K562 (cell line): ENCODE results near the gene TNFRSF18. TPM values are rescaled to one million over a fixed set of nuclear protein-coding genes. Genes with fewer than 3 reads are reported as not detected.

Source experiments
- ATAC-seq: fragments of 200-7000 bp; cut with Tn5 transposase; 3 replicates; pipeline ENCODE4 v1.9.1; 2020; ENCODE audit warnings: moderate library complexity
- BruUV-seq: library from RNA; stranded (reverse); fragments of 400-500 nt; replicated peaks from 2 replicates; lab custom pipeline; 2021; lab: Mats Ljungman, UMichigan
- CTCF ChIA-PET: fragments of 300-600 bp; formaldehyde crosslinking; extraction: SDS; loops from one replicate; lab custom pipeline; 2021; ENCODE audit warnings: low intra/inter-chr PET ratio; lab: Yijun Ruan, JAX
- POLR2A ChIA-PET: fragments of 300-600, 350-650 bp; sonication (Branson Sonifier 250); formaldehyde crosslinking; extraction: SDS; loops from one replicate; lab custom pipeline; 2021; ENCODE audit warnings: antibody characterized with exemption, inconsistent platforms; lab: Yijun Ruan, JAX
- DNase-seq, 4 experiments: peaks; one replicate each; pipeline versions ENCODE4 v3.0.0 to v3.0.0-alpha.2; 2011 to 2018; ENCODE audit warnings: low spot score in 3 of 4, mixed read lengths in 3 of 4; ENCODE audit errors: extremely low read depth in 1 of 4
- FAIRE-seq: peaks from 2 replicates; lab custom pipeline; 2011; peaks lifted over from hg19 to GRCh38; lab: Jason Lieb, UNC
- H2AFZ ChIP-seq: 2 replicates; pipeline ENCODE4 v1.6.0; 2011; ENCODE audit warnings: low read depth, low read length, control low read depth, inconsistent platforms
- H3K27ac ChIP-seq: fragments of 200-600 bp; 3 replicates; pipeline ENCODE4 v1.8.0; 2011; ENCODE audit warnings: low read depth, mild to moderate bottlenecking, control low read depth, inconsistent platforms, low read length, moderate library complexity, mixed read lengths; ENCODE audit errors: extremely low read depth
- H3K27me3 ChIP-seq, 2 experiments: fragments of 300-600 bp in 1 of 2; 2 replicates in 1 of 2; 3 replicates in 1 of 2; pipeline versions ENCODE4 v1.6.0 to v1.8.0; 2011; ENCODE audit warnings: inconsistent platforms in 2 of 2, low read length in 2 of 2, mild to moderate bottlenecking in 1 of 2, mixed read lengths in 1 of 2, moderate library complexity in 1 of 2; ENCODE audit not compliant: control insufficient read depth in 2 of 2, insufficient read depth in 2 of 2
- H3K36me3 ChIP-seq: fragments of 300-600 bp; 3 replicates; pipeline ENCODE4 v1.8.0; 2011; ENCODE audit warnings: mild to moderate bottlenecking, low read length, inconsistent platforms; ENCODE audit not compliant: control insufficient read depth, insufficient read depth
- H3K4me1 ChIP-seq, 2 experiments: fragments of 200-600 bp in 1 of 2; replicated peaks in 1 of 2; 2 replicates in 1 of 2; 3 replicates in 1 of 2; pipeline versions ENCODE4 v1.5.1 to v1.8.0; 2011; ENCODE audit warnings: inconsistent platforms in 2 of 2, low read length in 2 of 2, mild to moderate bottlenecking in 1 of 2, mixed read lengths in 1 of 2, moderate library complexity in 1 of 2; ENCODE audit not compliant: control insufficient read depth in 2 of 2, insufficient read depth in 2 of 2
- H3K4me2 ChIP-seq: 2 replicates; pipeline ENCODE4 v1.6.1; 2011; ENCODE audit warnings: low read length, control low read depth, inconsistent platforms, mixed read lengths; ENCODE audit not compliant: insufficient read depth
- H3K4me3 ChIP-seq: fragments of 200-600 bp; sonication (generic), shearing (Covaris generic); 2 replicates; pipeline ENCODE4 v1.5.1; 2016; ENCODE audit warnings: control low read depth, inconsistent platforms
- H3K79me2 ChIP-seq: fragments of 200-600 bp; 3 replicates; pipeline ENCODE4 v1.8.0; 2011; ENCODE audit warnings: low read length, inconsistent platforms; ENCODE audit not compliant: control insufficient read depth, insufficient read depth
- H3K9ac ChIP-seq, 2 experiments: 2 replicates each; pipeline versions ENCODE4 v1.6.0 to v1.6.1; 2011; ENCODE audit warnings: low read depth in 2 of 2, low read length in 2 of 2, control low read depth in 1 of 2, inconsistent platforms in 1 of 2, mild to moderate bottlenecking in 1 of 2, mixed read lengths in 1 of 2; ENCODE audit not compliant: insufficient read depth in 1 of 2
- H3K9me1 ChIP-seq: one replicate; pipeline ENCODE4 v1.6.0; 2011; ENCODE audit warnings: inconsistent platforms, mild to moderate bottlenecking, low read length, moderate library complexity; ENCODE audit not compliant: control insufficient read depth, insufficient read depth
- H3K9me3 ChIP-seq: replicated peaks from 2 replicates; pipeline ENCODE4 v1.5.1; 2011; ENCODE audit warnings: low read depth, low read length, inconsistent platforms; ENCODE audit not compliant: control insufficient read depth, insufficient read depth
- H4K20me1 ChIP-seq: replicated peaks from 2 replicates; pipeline ENCODE4 v1.6.1; 2011; ENCODE audit warnings: low read length, inconsistent platforms, mixed read lengths; ENCODE audit not compliant: control insufficient read depth, insufficient read depth
- GABPB1 ChIP-seq: sonication (generic); formaldehyde crosslinking; IDR thresholded peaks from 2 replicates; pipeline ENCODE4 v1.8.0; 2022; ENCODE audit warnings: mild to moderate bottlenecking, missing genetic modification reagents
- USF2 ChIP-seq: sonication (generic); formaldehyde crosslinking; IDR thresholded peaks from 2 replicates; pipeline ENCODE4 v1.5.0; 2020; ENCODE audit warnings: missing genetic modification reagents
- WGBS: fragments of 100-300 bp; shearing (Covaris generic); methylation state at CpG from one replicate; pipeline ENCODE4 v1.1.6; 2016; ENCODE audit warnings: low coverage, mixed read lengths; ENCODE audit not compliant: insufficient coverage; ENCODE audit errors: missing lambda C conversion rate; 5-methylcytosine and 5-hydroxymethylcytosine counted together
- in situ Hi-C: fragments of 300-500 bp; cut with MboI; formaldehyde crosslinking; loops from 4 replicates; pipeline ENCODE4 v1.15.0; 2018; ENCODE audit warnings: inconsistent platforms, mixed read lengths
- intact Hi-C: fragments of 100-400 bp; cut with micrococcal nuclease; formaldehyde crosslinking; loops from 2 replicates; pipeline ENCODE4 v1.14.2; 2022
- polyA plus RNA-seq, 8 experiments: library from polyadenylated mRNA; depleted of rRNA in 4 of 8; stranded (reverse) in 5 of 8; unstranded in 3 of 8; fragments of >200 nt; fragmentation: Nextera tagmentation in 2 of 8; fragmentation: Illumina TruSeq in 1 of 8; extraction: Ambion mirVana in 2 of 8; extraction: Trizol in 1 of 8; gene quantifications; 2 replicates each; pipeline versions ENCODE4 v1.2.1 to v1.2.3, GENCODE V29; 2011 to 2014; ENCODE audit warnings: inconsistent platforms in 1 of 8, missing spikeins in 1 of 8
- total RNA-seq, 7 experiments: library from RNA; depleted of rRNA in 6 of 7; stranded (reverse); fragments of >200 nt in 6 of 7; fragmentation: Illumina TruSeq in 2 of 7; extraction: Trizol in 2 of 7; gene quantifications; 2 replicates each; pipeline versions ENCODE4 v1.2.1 to v1.2.3, GENCODE V29; 2011 to 2021; ENCODE audit warnings: low replicate concordance in 1 of 7

Gene TNFRSF18
- total and polyA plus RNA-seq, 9 of the 15 experiments (the other 6 are each of a cell fraction or from before 2014, with no cell fraction given), result 0.24 to 0.27 TPM; not detected in 7

GRCh38 chr1:1183833-1184775, 22.3 kb downstream of the TNFRSF18 start:
- ATAC-seq (peak; percentile 2; the same call in 1 of the 3 replicates), DNase-seq (peak in 2 of 4 experiments; percentile 56 to 68), FAIRE-seq (no peak)
- no peaks in the 10 kb centered on the region for H3K9me3 ChIP-seq
- POLR2A ChIA-PET, result interaction anchor here (0.6 to 1.0 kb wide), 2 partner anchors 29 to 404 kb away, joined by 3 to 4 read pairs; no protein-coding TSS in a partner anchor
- intact Hi-C loops (no loop called here), in situ Hi-C loops (no loop called here)
- no peak overlapping the region for H2AFZ ChIP-seq
- H3K36me3 ChIP-seq, result no peaks in the 10 kb centered on the region
- no peak overlapping the region for H3K27ac ChIP-seq
- TF ChIP-seq USF2 (CRISPR knock-in tag) (no peak), GABPB1 (CRISPR knock-in tag) (0 out of 2 replicates have a peak, but pooled peaks have one; percentile 8)
- H3K4me3 ChIP-seq, result no peak overlapping the region
- no peaks in the 10 kb centered on the region for H3K9me1 ChIP-seq
- no peaks in the 10 kb centered on the region for H3K79me2 ChIP-seq
- peaks cover 8 to 17% of the 10 kb centered on the region in 2 experiments; a peak in 4 of 5 replicates for H3K27me3 ChIP-seq
- WGBS, result 60% methylated on average over 30 of the region's 33 CpGs
- H3K4me2 ChIP-seq, result no peak overlapping the region
- no peaks in the 10 kb centered on the region for H4K20me1 ChIP-seq
- 0 out of 4 replicates have a peak overlapping the region, but pooled peaks of 1 of the 2 experiments have one; percentile 23 for H3K9ac ChIP-seq
- BruUV-seq, result no TSS peak
- peaks cover 10 to 63% of the 10 kb centered on the region in 2 experiments for H3K4me1 ChIP-seq
- CTCF ChIA-PET, result no interaction called here
